DOHH2 (cell line): ENCODE data around the gene INTS6L.

Experiments used
- H3F3A ChIP-seq: fragments of 200-600 bp; sonication (generic), shearing (Covaris generic); 2 replicates; pipeline ENCODE4 v1.6.0; 2016; ENCODE audit warnings: antibody characterized with exemption, mild to moderate bottlenecking; ENCODE audit not compliant: control insufficient read depth, insufficient read depth
- H3K27ac ChIP-seq: fragments of 200-600 bp; sonication (generic); 2 replicates; pipeline ENCODE4 v1.5.1; 2014; ENCODE audit warnings: low read depth, mild to moderate bottlenecking, low read length, moderate library complexity
- H3K27me3 ChIP-seq: fragments of 200-600 bp; sonication (generic); 2 replicates; pipeline ENCODE4 v1.6.1; 2014; ENCODE audit warnings: mild to moderate bottlenecking, low read length, mixed read lengths; ENCODE audit not compliant: control insufficient read depth
- H3K36me3 ChIP-seq: fragments of 200-600 bp; sonication (generic); 2 replicates; pipeline ENCODE4 v1.6.1; 2014; ENCODE audit warnings: mild to moderate bottlenecking, low read length, moderate library complexity, mixed read lengths; ENCODE audit not compliant: control insufficient read depth
- H3K4me1 ChIP-seq: fragments of 200-600 bp; sonication (generic); 2 replicates; pipeline ENCODE4 v1.6.1; 2014; ENCODE audit warnings: mild to moderate bottlenecking, low read length, mixed read lengths; ENCODE audit not compliant: control insufficient read depth
- H3K4me2 ChIP-seq: fragments of 200-600 bp; sonication (generic); 2 replicates; pipeline ENCODE4 v1.6.0; 2014; ENCODE audit warnings: mild to moderate bottlenecking, low read length, moderate library complexity
- H3K4me3 ChIP-seq: fragments of 200-600 bp; sonication (generic); 2 replicates; pipeline ENCODE4 v1.5.1; 2014; ENCODE audit warnings: mild to moderate bottlenecking, low read length, mixed read lengths
- H3K79me2 ChIP-seq: fragments of 200-600 bp; sonication (generic); 2 replicates; pipeline ENCODE4 v1.6.1; 2014; ENCODE audit warnings: mild to moderate bottlenecking, low read length, mixed read lengths; ENCODE audit not compliant: control insufficient read depth
- H3K9me2 ChIP-seq: fragments of 200-600 bp; sonication (generic); replicated peaks from 2 replicates; pipeline ENCODE4 v1.6.1; 2014; ENCODE audit warnings: mild to moderate bottlenecking, low read length, mixed read lengths; ENCODE audit not compliant: control insufficient read depth
- H3K9me3 ChIP-seq: fragments of 200-600 bp; sonication (generic); 2 replicates; pipeline ENCODE4 v1.6.1; 2014; ENCODE audit warnings: antibody characterized with exemption, low read length, mixed read lengths; ENCODE audit not compliant: control insufficient read depth, insufficient read depth
- H4K20me1 ChIP-seq: fragments of 200-600 bp; sonication (generic); 2 replicates; pipeline ENCODE4 v1.6.0; 2014; ENCODE audit warnings: low read depth, mild to moderate bottlenecking, antibody characterized with exemption, low read length, moderate library complexity; ENCODE audit not compliant: control insufficient read depth, insufficient read depth
- EZH2phosphoT487 ChIP-seq: fragments of 200-600 bp; sonication (generic); IDR thresholded peaks from 2 replicates; pipeline ENCODE4 v1.6.1; 2017; ENCODE audit warnings: borderline replicate concordance, mild to moderate bottlenecking, antibody characterized with exemption, low read length, moderate library complexity, mixed read lengths
- TF ChIP-seq, protein P1 (sequence below): fragments of 200-600 bp; sonication (generic); IDR thresholded peaks from one replicate; pipeline ENCODE4 v1.5.1; 2014; ENCODE audit warnings: antibody characterized with exemption, mild to moderate bottlenecking, low read depth, low read length; ENCODE audit not compliant: poor library complexity, severe bottlenecking

INTS6L gene

DNA sequence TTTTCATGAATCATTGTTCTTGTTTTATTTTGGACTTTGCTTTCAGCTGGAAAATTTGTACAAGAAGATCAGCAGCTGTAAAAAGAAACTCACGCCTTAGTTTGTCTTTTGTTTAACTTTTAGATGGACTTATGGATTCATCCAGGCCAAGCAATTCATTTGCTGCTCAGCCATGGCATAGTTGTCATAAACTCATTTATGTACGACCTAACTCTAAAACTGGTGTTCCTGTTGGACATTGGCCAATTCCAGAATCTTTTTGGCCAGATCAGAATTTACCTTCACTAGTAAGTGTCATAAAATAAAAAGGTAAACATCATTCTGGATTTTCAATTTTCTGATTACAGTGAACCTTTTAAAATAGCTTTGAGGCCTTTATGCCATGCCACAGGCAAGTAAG is 29.1 kb downstream of the INTS6L start:
- H3F3A ChIP-seq = no peaks in the 10 kb centered on the region
- no peaks in the 10 kb centered on the region for H3K9me3 ChIP-seq
- H3K9me2 ChIP-seq = no peaks in the 10 kb centered on the region
- H4K20me1 ChIP-seq = no peaks in the 10 kb centered on the region
- peaks cover 2% of the 10 kb centered on the region for H3K4me1 ChIP-seq
- no peak overlapping the region for H3K4me3 ChIP-seq
- TF ChIP-seq, protein P1, sequence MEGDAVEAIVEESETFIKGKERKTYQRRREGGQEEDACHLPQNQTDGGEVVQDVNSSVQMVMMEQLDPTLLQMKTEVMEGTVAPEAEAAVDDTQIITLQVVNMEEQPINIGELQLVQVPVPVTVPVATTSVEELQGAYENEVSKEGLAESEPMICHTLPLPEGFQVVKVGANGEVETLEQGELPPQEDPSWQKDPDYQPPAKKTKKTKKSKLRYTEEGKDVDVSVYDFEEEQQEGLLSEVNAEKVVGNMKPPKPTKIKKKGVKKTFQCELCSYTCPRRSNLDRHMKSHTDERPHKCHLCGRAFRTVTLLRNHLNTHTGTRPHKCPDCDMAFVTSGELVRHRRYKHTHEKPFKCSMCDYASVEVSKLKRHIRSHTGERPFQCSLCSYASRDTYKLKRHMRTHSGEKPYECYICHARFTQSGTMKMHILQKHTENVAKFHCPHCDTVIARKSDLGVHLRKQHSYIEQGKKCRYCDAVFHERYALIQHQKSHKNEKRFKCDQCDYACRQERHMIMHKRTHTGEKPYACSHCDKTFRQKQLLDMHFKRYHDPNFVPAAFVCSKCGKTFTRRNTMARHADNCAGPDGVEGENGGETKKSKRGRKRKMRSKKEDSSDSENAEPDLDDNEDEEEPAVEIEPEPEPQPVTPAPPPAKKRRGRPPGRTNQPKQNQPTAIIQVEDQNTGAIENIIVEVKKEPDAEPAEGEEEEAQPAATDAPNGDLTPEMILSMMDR = no peak
- TF ChIP-seq EZH2phosphoT487 = no peak
- H3K27ac ChIP-seq = no peak overlapping the region
- H3K27me3 ChIP-seq = no peaks in the 10 kb centered on the region
- H3K36me3 ChIP-seq = peaks cover 10% of the 10 kb centered on the region
- no peak overlapping the region for H3K4me2 ChIP-seq
- no peaks in the 10 kb centered on the region for H3K79me2 ChIP-seq

DNA sequence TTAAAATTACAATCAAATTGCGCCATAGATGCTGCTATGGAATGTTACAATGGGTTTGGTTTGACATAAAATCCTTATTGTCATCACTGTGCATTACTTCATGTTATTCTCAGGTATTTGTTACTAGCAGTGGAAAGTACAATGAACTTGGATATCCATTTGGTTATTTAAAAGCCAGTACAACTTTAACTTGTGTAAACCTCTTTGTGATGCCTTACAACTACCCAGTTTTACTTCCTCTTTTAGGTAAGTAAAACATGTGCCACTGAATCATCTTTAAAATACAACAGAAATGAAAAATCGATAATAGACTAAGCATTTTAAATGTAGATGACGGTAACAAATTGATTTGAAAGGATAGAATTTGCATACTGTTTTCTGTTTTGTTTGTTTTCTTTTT is 35.6 kb downstream of the INTS6L start:
- 0 out of 2 replicates have a peak, but pooled peaks cover 2% of the 10 kb centered on the region for H3K36me3 ChIP-seq
- no peak overlapping the region for H3K27ac ChIP-seq
- TF ChIP-seq, protein P1 = no peak
- TF ChIP-seq EZH2phosphoT487 = no peak
- no peak overlapping the region for H3K4me3 ChIP-seq
- H3K4me1 ChIP-seq = peaks cover 13% of the 10 kb centered on the region
- no peaks in the 10 kb centered on the region for H3F3A ChIP-seq
- no peaks in the 10 kb centered on the region for H3K79me2 ChIP-seq
- H3K9me2 ChIP-seq = no peaks in the 10 kb centered on the region
- no peak overlapping the region for H3K4me2 ChIP-seq
- no peaks in the 10 kb centered on the region for H3K27me3 ChIP-seq
- no peaks in the 10 kb centered on the region for H3K9me3 ChIP-seq
- no peaks in the 10 kb centered on the region for H4K20me1 ChIP-seq

GRCh38 chrX:135557344-135557743 is 36.9 kb downstream of the INTS6L start:
- TF ChIP-seq, protein P1 = no peak
- TF ChIP-seq EZH2phosphoT487 = no peak
- H3K27ac ChIP-seq = no peak overlapping the region
- H3K27me3 ChIP-seq = no peaks in the 10 kb centered on the region
- no peaks in the 10 kb centered on the region for H3K9me3 ChIP-seq
- H3K36me3 ChIP-seq = 0 out of 2 replicates have a peak, but pooled peaks cover 2% of the 10 kb centered on the region
- H4K20me1 ChIP-seq = no peaks in the 10 kb centered on the region
- peaks cover 13% of the 10 kb centered on the region for H3K4me1 ChIP-seq
- no peak overlapping the region for H3K4me3 ChIP-seq
- no peak overlapping the region for H3K4me2 ChIP-seq
- H3K79me2 ChIP-seq = no peaks in the 10 kb centered on the region
- no peaks in the 10 kb centered on the region for H3F3A ChIP-seq
- no peaks in the 10 kb centered on the region for H3K9me2 ChIP-seq
